GM20431 (cell line): ENCODE data around the gene SHROOM4.

Source experiments
- in situ Hi-C: fragments of 300-500 bp; cut with MseI, MboI; formaldehyde crosslinking; loops from one replicate; pipeline ENCODE4 v1.15.0; 2020; ENCODE audit warnings: low sequenced_read_pairs; ENCODE audit not compliant: unreplicated experiment

Gene SHROOM4

GRCh38 chrX:50711907-50712306, 102.1 kb downstream of the SHROOM4 start:
- in situ Hi-C loops: no loop called here

- in situ Hi-C loops: no loop called here
Observed at GRCh38 chrX:50707955-50708699, 105.9 kb downstream of the SHROOM4 start.

- in situ Hi-C loops: no loop called here
Observed at GRCh38 chrX:50707405-50707804, 106.6 kb downstream of the SHROOM4 start.

- in situ Hi-C loops: no loop called here
Observed at GRCh38 chrX:50705042-50705441, 109.0 kb downstream of the SHROOM4 start.

- in situ Hi-C loops: no loop called here
Observed at GRCh38 chrX:50704360-50704759, 109.6 kb downstream of the SHROOM4 start.

GRCh38 chrX:50700921-50701320, 113.1 kb downstream of the SHROOM4 start:
- in situ Hi-C loops: no loop called here

- in situ Hi-C loops: no loop called here
Observed at GRCh38 chrX:50698944-50699343, 115.0 kb downstream of the SHROOM4 start.

- in situ Hi-C loops: no loop called here
Observed at GRCh38 chrX:50697691-50698090, 116.3 kb downstream of the SHROOM4 start.

GRCh38 chrX:50691820-50692219, 122.2 kb downstream of the SHROOM4 start:
- in situ Hi-C loops: no loop called here

GRCh38 chrX:50684871-50685270, 129.1 kb downstream of the SHROOM4 start:
- in situ Hi-C loops: no loop called here

- in situ Hi-C loops: no loop called here
Observed at GRCh38 chrX:50680990-50681389, 133.0 kb downstream of the SHROOM4 start.

- in situ Hi-C loops: no loop called here
Observed at GRCh38 chrX:50677789-50678188, 136.2 kb downstream of the SHROOM4 start.

GRCh38 chrX:50671661-50672060, 142.3 kb downstream of the SHROOM4 start:
- in situ Hi-C loops: no loop called here

- in situ Hi-C loops: no loop called here
Observed at GRCh38 chrX:50668860-50669259, 145.1 kb downstream of the SHROOM4 start.

GRCh38 chrX:50648156-50648555, 165.8 kb downstream of the SHROOM4 start:
- in situ Hi-C loops: no loop called here

GRCh38 chrX:50644496-50644895, 169.5 kb downstream of the SHROOM4 start:
- in situ Hi-C loops: no loop called here

GRCh38 chrX:50643525-50644137, 170.4 kb downstream of the SHROOM4 start:
- in situ Hi-C loops: no loop called here

- in situ Hi-C loops: no loop called here
Observed at GRCh38 chrX:50638123-50638522, 175.9 kb downstream of the SHROOM4 start.

GRCh38 chrX:50635817-50636365, 178.1 kb downstream of the SHROOM4 start:
- in situ Hi-C loops: no loop called here

- in situ Hi-C loops: no loop called here
Observed at GRCh38 chrX:50635162-50635561, 178.8 kb downstream of the SHROOM4 start.

GRCh38 chrX:50629774-50630173, 184.2 kb downstream of the SHROOM4 start:
- in situ Hi-C loops: no loop called here

GRCh38 chrX:50627696-50628095, 186.3 kb downstream of the SHROOM4 start:
- in situ Hi-C loops: no loop called here
